HEK293T (cell line): ENCODE results near the gene CLN5.
"Not testable (repeated sequence)": the region's sequence is repeated elsewhere in the genome, so short reads cannot be mapped to it uniquely, and the experiment has no call there.

ENCODE experiments used
- CTCF ChIA-PET: fragments of 350-600 bp; formaldehyde crosslinking; extraction: SDS; loops from one replicate; lab custom pipeline; 2021; ENCODE audit warnings: antibody characterized with exemption, inconsistent platforms; lab: Yijun Ruan, JAX
- POLR2A ChIA-PET: fragments of 350-600 bp; formaldehyde crosslinking; extraction: SDS; loops from one replicate; lab custom pipeline; 2020; ENCODE audit warnings: antibody characterized with exemption, inconsistent platforms; lab: Yijun Ruan, JAX
- DNase-seq: peaks from one replicate; pipeline ENCODE4 v3.0.0; 2012; ENCODE audit warnings: mixed read lengths; ENCODE audit errors: extremely low spot score
- ARNT ChIP-seq: fragments of 450-650 bp; IDR thresholded peaks from 2 replicates; pipeline ENCODE4 v1.6.1; 2017; ENCODE audit warnings: mild to moderate bottlenecking
- BHLHE40 ChIP-seq: fragments of 450-650 bp; IDR thresholded peaks from 2 replicates; pipeline ENCODE4 v1.6.1; 2016; ENCODE audit warnings: mild to moderate bottlenecking, moderate library complexity, borderline replicate concordance
- CTBP1 ChIP-seq: fragments of 450-650 bp; IDR thresholded peaks from 2 replicates; pipeline ENCODE4 v1.6.1; 2016; ENCODE audit warnings: borderline replicate concordance
- ELF4 ChIP-seq: fragments of 450-650 bp; IDR thresholded peaks from 2 replicates; pipeline ENCODE4 v1.6.1; 2017; ENCODE audit warnings: antibody characterized with exemption
- FOXA1 ChIP-seq: fragments of 450-650 bp; IDR thresholded peaks from 2 replicates; pipeline ENCODE4 v1.6.1; 2016; ENCODE audit warnings: mild to moderate bottlenecking
- FOXK2 ChIP-seq: fragments of 450-650 bp; IDR thresholded peaks from 2 replicates; pipeline ENCODE4 v1.6.1; 2016; ENCODE audit warnings: mild to moderate bottlenecking
- FOXM1 ChIP-seq: fragments of 450-650 bp; IDR thresholded peaks from 2 replicates; pipeline ENCODE4 v1.6.1; 2017; ENCODE audit warnings: mild to moderate bottlenecking, borderline replicate concordance
- HDGF ChIP-seq: fragments of 450-650 bp; IDR thresholded peaks from 2 replicates; pipeline ENCODE4 v1.6.1; 2017; ENCODE audit warnings: antibody characterized with exemption, borderline replicate concordance
- L3MBTL2 ChIP-seq: fragments of 450-650 bp; conservative IDR thresholded peaks from 2 replicates; pipeline ENCODE4 v1.6.1; 2016; ENCODE audit warnings: mild to moderate bottlenecking
- LEF1 ChIP-seq: fragments of 450-650 bp; IDR thresholded peaks from 2 replicates; pipeline ENCODE4 v1.6.1; 2017; ENCODE audit warnings: mild to moderate bottlenecking, borderline replicate concordance
- NFRKB ChIP-seq: fragments of 450-650 bp; IDR thresholded peaks from 2 replicates; pipeline ENCODE4 v1.6.1; 2016; ENCODE audit warnings: mild to moderate bottlenecking, moderate library complexity
- PKNOX1 ChIP-seq: fragments of 450-650 bp; IDR thresholded peaks from 2 replicates; pipeline ENCODE4 v1.6.1; 2016
- SP1 ChIP-seq: fragments of 450-650 bp; IDR thresholded peaks from 2 replicates; pipeline ENCODE4 v1.6.1; 2017
- SUZ12 ChIP-seq: fragments of 450-650 bp; IDR thresholded peaks from 2 replicates; pipeline ENCODE4 v1.6.1; 2016; ENCODE audit warnings: mild to moderate bottlenecking
- TARDBP ChIP-seq: fragments of 450-650 bp; IDR thresholded peaks from 2 replicates; pipeline ENCODE4 v1.6.1; 2016
- ZNF384 ChIP-seq: fragments of 450-650 bp; IDR thresholded peaks from 2 replicates; pipeline ENCODE4 v1.6.1; 2016

CLN5 gene

DNA sequence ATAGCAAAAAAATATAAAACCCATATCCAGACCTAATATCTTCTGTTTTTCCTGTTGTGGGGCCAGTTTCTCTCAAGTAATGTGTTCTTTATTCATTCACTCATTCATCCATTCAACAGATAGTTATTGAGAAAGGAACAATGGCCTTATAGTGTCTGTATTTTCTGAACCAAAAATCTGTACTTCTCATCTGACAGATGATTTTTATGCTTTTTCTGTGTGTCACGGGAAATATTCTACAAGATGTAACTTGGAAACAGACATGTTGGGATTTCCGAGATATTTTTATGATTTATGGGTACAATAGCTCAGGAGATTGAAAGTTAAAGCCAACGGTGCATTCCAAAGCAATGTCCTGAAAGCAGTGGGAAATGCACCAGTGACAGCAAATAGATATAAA, 37.9 kb upstream of the CLN5 start:
- TF ChIP-seq FOXK2 = no peak
- POLR2A ChIA-PET = no interaction called here
- DNase-seq = no peak
- CTCF ChIA-PET = no interaction called here

GRCh38 chr13:76954538-76954937, 37.3 kb upstream of the CLN5 start:
- no peak for DNase-seq
- POLR2A ChIA-PET = no interaction called here
- CTCF ChIA-PET = no interaction called here
- TF ChIP-seq ARNT (no peak), FOXA1 (no peak), L3MBTL2 (no peak), PKNOX1 (no peak), CTBP1 (no peak)

DNA sequence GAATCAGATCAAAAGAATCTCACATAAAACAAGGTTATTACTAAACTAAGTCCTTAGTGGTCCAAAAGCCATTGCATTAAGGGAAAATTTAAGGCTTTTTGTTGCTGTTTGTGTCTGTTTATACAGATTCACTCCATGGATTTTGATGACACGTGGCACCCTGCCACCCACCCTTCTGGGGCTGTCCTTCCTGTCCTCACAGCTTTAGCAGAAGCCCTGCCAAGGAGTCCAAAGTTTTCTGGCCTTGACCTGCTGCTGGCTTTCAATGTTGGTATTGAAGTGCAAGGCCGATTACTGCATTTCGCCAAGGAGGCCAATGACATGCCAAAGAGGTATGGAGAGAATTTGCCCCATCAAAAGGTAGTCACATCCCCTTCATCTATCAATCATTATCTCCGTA, 36.7 kb upstream of the CLN5 start:
- POLR2A ChIA-PET = no interaction called here
- no peak for DNase-seq
- TF ChIP-seq L3MBTL2 (no peak), BHLHE40 (no peak), ELF4 (no peak), FOXK2 (no peak), SUZ12 (no peak), LEF1 (no peak), CTBP1 (no peak), NFRKB (no peak), SP1 (no peak), FOXM1 (no peak), TARDBP (no peak), ARNT (no peak), PKNOX1 (no peak), FOXA1 (no peak), ZNF384 (no peak), HDGF (no peak)
- CTCF ChIA-PET = interaction anchor here (1.0 kb wide), 1 partner anchor 51 kb away, joined by 3 read pairs; no protein-coding TSS in a partner anchor

GRCh38 chr13:76955661-76956060, 36.2 kb upstream of the CLN5 start:
- TF ChIP-seq NFRKB = no peak
- no peak for TF ChIP-seq ELF4
- TF ChIP-seq FOXM1 = no peak
- no peak for TF ChIP-seq CTBP1
- no peak for TF ChIP-seq PKNOX1
- no peak for TF ChIP-seq SP1
- TF ChIP-seq TARDBP = no peak
- TF ChIP-seq ARNT = no peak
- no peak for TF ChIP-seq BHLHE40
- TF ChIP-seq HDGF = no peak
- TF ChIP-seq L3MBTL2 = no peak
- no peak for DNase-seq
- ChIA-PET POLR2A (no interaction called here), CTCF (interaction anchor here (1.0 kb wide), 1 partner anchor 52 kb away, joined by 3 read pairs; no protein-coding TSS in a partner anchor)

- CTCF ChIA-PET = no interaction called here
- POLR2A ChIA-PET = no interaction called here
- no peak for DNase-seq
- TF ChIP-seq ARNT (no peak), TARDBP (no peak), NFRKB (no peak), SP1 (no peak), CTBP1 (no peak), SUZ12 (no peak), FOXA1 (no peak), PKNOX1 (no peak), L3MBTL2 (no peak), HDGF (no peak), LEF1 (no peak), ELF4 (no peak), ZNF384 (no peak), FOXM1 (no peak), FOXK2 (no peak)
Measured at GRCh38 chr13:76958841-76959432, 32.9 kb upstream of the CLN5 start.

DNA sequence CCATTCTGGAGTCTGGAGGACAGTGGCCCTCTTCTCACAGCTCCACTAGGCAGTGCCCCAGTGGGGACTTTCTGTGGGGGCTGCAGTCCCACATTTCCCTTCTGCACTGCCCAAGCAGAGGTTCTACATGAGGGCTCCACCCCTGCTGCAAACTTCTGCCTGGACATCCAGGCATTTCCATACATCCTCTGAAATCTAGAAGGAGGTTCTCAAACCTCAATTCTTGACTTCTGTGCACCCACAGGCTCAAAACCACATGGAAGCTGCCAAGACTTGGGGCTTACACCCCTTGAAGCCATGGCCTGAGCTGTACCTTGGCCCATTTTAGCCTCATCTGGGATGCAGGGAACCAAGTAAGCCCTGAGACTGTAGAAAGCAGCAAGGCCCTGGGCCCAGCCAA, 32.1 kb upstream of the CLN5 start:
- DNase-seq, CTCF ChIA-PET, POLR2A ChIA-PET: not testable (repeated sequence)
